ENCODE data around the gene CDK18. TPM values are rescaled to one million over a fixed set of nuclear protein-coding genes. Genes with fewer than 3 reads are reported as not detected.

Gene CDK18
- total and polyA plus RNA-seq, 2 of the 8 experiments (the other 6 are each of a cell fraction or from before 2014, with no cell fraction given) = 31.2 to 44.0 TPM

GRCh38 chr1:205534444-205534985 lies 30.0 kb downstream of the CDK18 start:
- no peaks in the 10 kb centered on the region for H3K23me2 ChIP-seq (ENCODE audit: low read depth, low read length)
- H4K5ac ChIP-seq (ENCODE audit: insufficient read length, low read depth, low read length) = no peak overlapping the region
- no peak overlapping the region for H3K4me2 ChIP-seq (ENCODE audit: insufficient read depth in 1 of 2, low read depth in 2 of 2, low read length in 2 of 2)
- H2BK5ac ChIP-seq (ENCODE audit: low read depth, low read length) = no peak overlapping the region; the same call in 1 of the 2 replicates
- H2AK5ac ChIP-seq (ENCODE audit: low read depth, low read length) = no peak overlapping the region
- H2AFZ ChIP-seq (ENCODE audit: low read length) = no peak overlapping the region
- no peaks in the 10 kb centered on the region for H3K79me2 ChIP-seq (ENCODE audit: control insufficient read depth in 1 of 2, insufficient read depth in 2 of 2, low read length in 2 of 2)
- no peak overlapping the region for H2BK15ac ChIP-seq (ENCODE audit: low read length)
- H2BK12ac ChIP-seq (ENCODE audit: low read depth, low read length) = no peak overlapping the region
- no peaks in the 10 kb centered on the region for H3K9me3 ChIP-seq (ENCODE audit: insufficient read depth in 2 of 2, low read depth in 1 of 2, low read length in 1 of 2)
- H3K56ac ChIP-seq (replicated peaks; ENCODE audit: insufficient read length, low read depth, low read length) = no peak overlapping the region
- peaks cover 3 to 6% of the 10 kb centered on the region in 2 experiments for H4K20me1 ChIP-seq (replicated peaks in 1 of 2; ENCODE audit: control insufficient read depth in 1 of 2, insufficient read depth in 2 of 2, low read length in 2 of 2)
- CTCF ChIA-PET (ENCODE audit: partially characterized antibody) = interaction anchor here (1.0 to 47.3 kb wide), 13 partner anchors 10 to 209 kb away, joined by 3 to 1626 read pairs (median 4); partner anchors contain the start of gene CDK18
- H2BK120ac ChIP-seq (replicated peaks; ENCODE audit: low read depth, low read length) = no peak overlapping the region
- H3K4me3 ChIP-seq (ENCODE audit: extremely low read depth in 1 of 4, insufficient read depth in 2 of 4, low read depth in 3 of 4, low read length in 4 of 4) = no peak overlapping the region
- no peak overlapping the region for H3K9ac ChIP-seq (replicated peaks in 1 of 4; ENCODE audit: extremely low read depth in 1 of 4, low read depth in 3 of 4, low read length in 3 of 4)
- peaks cover 0 to 13% (median 5%) of the 10 kb centered on the region in 4 experiments; a peak in 5 of 8 replicates for H3K36me3 ChIP-seq (ENCODE audit: control insufficient read depth in 2 of 4, insufficient read depth in 4 of 4, low read length in 3 of 4)
- DNase-seq (ENCODE audit: low read depth in 1 of 2, low spot score in 2 of 2) (no peak), FAIRE-seq (no peak)
- H3K27me3 ChIP-seq (replicated peaks in 1 of 4; ENCODE audit: control insufficient read depth in 3 of 4, extremely low read depth in 1 of 4, insufficient read depth in 3 of 4, low read length in 3 of 4) = peaks cover 0 to 15% (median 7%) of the 10 kb centered on the region in 4 experiments; a peak in 6 of 7 replicates
- H3K4ac ChIP-seq (replicated peaks; ENCODE audit: insufficient read length, low read depth, low read length) = no peak overlapping the region
- no peak overlapping the region for H4K91ac ChIP-seq (replicated peaks; ENCODE audit: insufficient read length, low read length)
- no peak overlapping the region for H2BK20ac ChIP-seq (ENCODE audit: low read length)
- no peak overlapping the region for H3K14ac ChIP-seq (ENCODE audit: insufficient read length)
- H4K8ac ChIP-seq (ENCODE audit: extremely low read depth, insufficient read depth, low read length) = peak overlapping the region; percentile 17; the same call in 1 of the 2 replicates
- 84% methylated on average over 7 of the region's 7 CpGs; no CpG with 5 or more reads in 1 of the 2 experiments for WGBS, 2 experiments (ENCODE audit: extremely low coverage in 1 of 2, insufficient coverage in 1 of 2, insufficient read length in 1 of 2, insufficient replicate concordance in 2 of 2, low coverage in 1 of 2, low lambda C conversion rate in 2 of 2, missing lambda C conversion rate in 1 of 2)
- H3K4me1 ChIP-seq (replicated peaks in 1 of 4; ENCODE audit: control insufficient read depth in 3 of 4, insufficient read depth in 4 of 4, low read length in 3 of 4) = no peaks in the 10 kb centered on the region; a peak in 4 of 7 replicates
- H3K23ac ChIP-seq (ENCODE audit: insufficient read length) = no peak overlapping the region
- POLR2A ChIA-PET (ENCODE audit: partially characterized antibody) = interaction anchor here (0.9 to 3.4 kb wide), 6 partner anchors 10 to 78 kb away, joined by 3 to 27 read pairs (median 4); partner anchors contain the start of gene BLACAT1
- no peak overlapping the region for H3K27ac ChIP-seq (ENCODE audit: low read depth, low read length)
- H3K79me1 ChIP-seq (ENCODE audit: low read depth, low read length) = no peaks in the 10 kb centered on the region
- no peak overlapping the region for H3K18ac ChIP-seq (ENCODE audit: extremely low read depth, low read length)
- TF ChIP-seq YY1 (IDR thresholded peaks at IDR 0.05; ENCODE audit: low read depth, low read length) (no peak), CBX8 (IDR thresholded peaks at IDR 0.05; ENCODE audit: borderline replicate concordance, low read depth, low read length) (no peak), BACH1 (IDR thresholded peaks at IDR 0.05; ENCODE audit: low read length) (no peak), CEBPB (IDR thresholded peaks at IDR 0.05; ENCODE audit: low read depth, low read length) (no peak), SAP30 (IDR thresholded peaks at IDR 0.05; ENCODE audit: insufficient read depth, insufficient replicate concordance, low read length) (no peak), HDAC6 (IDR thresholded peaks at IDR 0.05; ENCODE audit: low read depth, low read length) (no peak), ATF3 (IDR thresholded peaks at IDR 0.05; ENCODE audit: insufficient read depth, low read depth, low read length) (no peak), GTF2F1 (IDR thresholded peaks at IDR 0.05; ENCODE audit: borderline replicate concordance, low read depth, low read length) (no peak), MAX (IDR thresholded peaks at IDR 0.05) (no peak), GABPA (IDR thresholded peaks at IDR 0.05; ENCODE audit: borderline replicate concordance, insufficient read depth, low read length) (no peak), USF2 (IDR thresholded peaks at IDR 0.05; ENCODE audit: low read length) (no peak)
